Middle frontal gyrus (tissue), 1 donor: ENCODE results near the gene PHACTR1.
A peak's percentile ranks its signal among the peaks of the same experiment; 100 is the strongest.

Experiments used
- DNase-seq: peaks from one replicate; pipeline ENCODE4 v3.0.0-alpha.2; 2015; ENCODE audit warnings: low spot score; ENCODE audit errors: extremely low spot score

The PHACTR1 gene

DNA sequence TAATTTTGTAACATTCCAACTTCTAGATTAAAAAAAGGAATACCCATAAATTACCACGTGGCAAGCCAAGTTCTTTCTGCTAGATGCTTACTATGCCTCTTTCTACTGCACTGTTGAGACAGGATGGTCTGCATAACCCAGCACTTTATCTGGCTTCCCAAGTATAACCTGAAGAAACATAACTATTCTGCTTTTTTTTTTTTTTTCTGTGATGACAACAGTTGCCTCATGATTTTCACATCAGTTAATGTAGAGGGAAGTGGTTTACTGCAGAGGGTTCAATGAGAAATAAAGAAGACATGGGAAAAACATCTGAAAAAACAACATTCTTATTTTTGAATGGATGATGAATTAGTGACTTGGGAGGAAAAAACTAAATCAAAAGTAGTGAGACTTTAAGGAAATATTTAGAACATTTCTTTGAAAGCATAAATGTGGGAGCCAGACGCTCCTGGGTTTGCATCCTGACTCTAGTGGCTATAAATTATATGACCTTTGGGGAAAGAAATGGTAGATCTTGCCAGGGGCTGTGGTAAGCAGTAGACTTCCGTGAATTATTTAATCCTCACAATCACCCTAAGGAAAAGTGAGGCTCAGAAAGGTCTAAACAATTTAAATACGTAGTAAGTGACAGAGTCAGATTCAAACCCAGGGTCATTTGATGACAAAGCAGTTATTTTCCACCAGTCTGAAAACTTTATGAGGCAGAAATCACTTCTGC is 230.7 kb downstream of the PHACTR1 start:
- DNase-seq = no peak

DNA sequence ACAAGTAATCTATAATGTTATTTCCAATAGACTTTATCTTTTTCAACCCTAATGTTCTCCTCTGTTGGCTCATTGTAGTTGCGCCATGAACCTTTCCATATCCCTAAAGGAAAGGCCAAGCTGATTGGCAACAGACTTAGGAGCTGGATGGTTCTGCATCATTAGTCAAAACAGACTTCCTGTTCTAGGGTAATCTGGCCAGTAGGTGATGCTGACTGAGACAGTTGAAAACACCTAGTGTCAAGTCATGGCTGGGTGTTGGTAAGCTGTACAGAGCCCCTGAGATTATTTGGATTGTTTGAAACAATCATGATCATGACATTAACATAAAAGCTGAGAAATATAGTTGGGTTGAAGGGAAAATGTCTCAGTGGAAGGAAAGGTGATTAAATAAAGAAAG is 231.4 kb downstream of the PHACTR1 start:
- DNase-seq = no peak

DNA sequence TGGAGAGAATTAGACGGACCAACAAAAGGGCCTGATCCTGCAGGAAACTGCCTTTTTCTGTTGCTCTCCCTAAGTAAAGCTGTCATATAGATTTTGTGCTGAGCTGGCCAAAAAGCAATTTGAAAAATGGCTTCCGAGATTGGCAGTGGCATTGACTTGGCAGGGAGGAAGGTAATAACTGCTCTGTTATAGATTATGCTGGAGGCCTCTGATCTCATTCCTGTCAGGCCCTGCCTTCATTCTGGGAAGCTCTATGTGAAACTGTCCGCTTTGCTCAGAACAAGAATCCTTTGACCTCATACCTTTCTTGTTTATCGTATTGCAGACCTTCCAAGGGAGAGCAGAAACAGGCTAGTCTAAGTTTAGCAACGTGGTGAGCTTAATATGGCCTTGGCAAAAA is 234.4 kb downstream of the PHACTR1 start:
- no peak for DNase-seq

DNA sequence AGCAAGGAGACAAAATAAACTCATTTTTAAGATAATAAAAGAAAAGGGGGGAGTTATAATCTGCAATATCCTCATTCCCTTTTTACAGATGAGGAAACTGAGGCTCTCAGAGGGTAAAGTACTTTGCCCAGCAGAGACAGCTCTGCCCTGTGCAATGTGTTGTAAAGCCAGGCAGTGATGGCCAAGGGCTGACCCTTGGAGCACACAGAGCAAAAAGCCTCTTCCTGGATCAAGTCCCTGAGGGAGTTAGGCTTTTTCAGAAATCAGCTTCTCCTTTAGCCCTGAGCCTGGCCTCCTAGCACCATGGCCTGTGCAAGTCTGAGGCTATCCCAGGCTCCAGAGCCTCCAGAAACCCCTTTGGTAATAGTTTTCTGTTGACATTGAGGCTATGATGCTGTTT is 234.8 kb downstream of the PHACTR1 start:
- DNase-seq = no peak

DNA sequence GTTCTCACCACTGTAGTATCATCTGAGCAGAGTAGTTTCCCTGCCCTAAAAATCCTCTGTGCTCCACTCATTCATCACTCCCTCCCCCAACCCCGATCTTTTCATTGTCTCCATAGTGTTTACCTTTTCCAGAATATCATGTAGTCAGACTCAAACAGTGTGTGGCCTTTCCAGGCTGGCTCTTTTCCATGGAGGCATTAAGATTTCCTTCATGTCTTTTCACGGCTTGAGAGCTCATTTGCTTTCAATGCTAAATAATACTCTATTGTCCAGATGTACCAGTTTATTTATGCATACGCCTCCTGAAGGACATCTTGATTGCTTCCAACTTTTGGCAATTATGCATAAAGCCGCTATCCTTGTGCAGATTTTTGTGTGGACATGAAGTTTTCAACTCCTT is 235.8 kb downstream of the PHACTR1 start:
- DNase-seq = no peak

DNA sequence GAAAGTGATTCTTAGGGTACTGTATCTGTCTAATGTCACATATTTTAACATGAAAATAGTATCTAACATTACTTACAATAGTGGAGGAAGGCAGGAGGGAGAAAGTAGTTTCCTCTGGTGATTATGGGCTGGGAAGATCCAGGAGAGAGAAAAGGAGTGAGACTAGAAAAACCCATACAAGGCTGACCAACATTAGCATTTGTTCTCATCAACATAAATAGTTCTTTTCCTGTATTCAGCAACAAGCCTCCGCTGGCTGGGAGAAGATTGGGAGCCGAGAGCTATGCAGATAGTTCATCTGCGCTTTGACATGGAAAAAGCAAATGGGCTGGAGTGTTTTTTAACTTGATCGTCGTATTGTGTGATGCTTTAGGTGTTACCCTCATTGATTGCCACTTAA is 239.4 kb downstream of the PHACTR1 start:
- DNase-seq = no peak

DNA sequence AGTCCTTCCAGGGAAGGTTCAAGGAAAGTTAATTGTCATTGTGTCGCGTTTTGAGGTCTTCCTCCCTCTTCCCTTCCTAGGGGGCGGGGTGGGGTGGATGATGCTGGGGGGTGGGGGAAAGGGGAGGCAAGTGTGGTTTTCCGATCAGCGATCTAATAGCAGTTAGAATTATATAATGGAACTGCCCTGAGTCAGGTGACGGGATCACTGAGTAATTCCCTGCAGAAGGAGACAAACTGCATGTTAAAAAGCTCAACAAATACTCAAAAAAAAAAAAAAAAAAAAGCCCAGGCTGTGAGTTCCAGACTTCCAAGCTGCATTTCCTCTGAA is 240.4 kb downstream of the PHACTR1 start:
- no peak for DNase-seq

DNA sequence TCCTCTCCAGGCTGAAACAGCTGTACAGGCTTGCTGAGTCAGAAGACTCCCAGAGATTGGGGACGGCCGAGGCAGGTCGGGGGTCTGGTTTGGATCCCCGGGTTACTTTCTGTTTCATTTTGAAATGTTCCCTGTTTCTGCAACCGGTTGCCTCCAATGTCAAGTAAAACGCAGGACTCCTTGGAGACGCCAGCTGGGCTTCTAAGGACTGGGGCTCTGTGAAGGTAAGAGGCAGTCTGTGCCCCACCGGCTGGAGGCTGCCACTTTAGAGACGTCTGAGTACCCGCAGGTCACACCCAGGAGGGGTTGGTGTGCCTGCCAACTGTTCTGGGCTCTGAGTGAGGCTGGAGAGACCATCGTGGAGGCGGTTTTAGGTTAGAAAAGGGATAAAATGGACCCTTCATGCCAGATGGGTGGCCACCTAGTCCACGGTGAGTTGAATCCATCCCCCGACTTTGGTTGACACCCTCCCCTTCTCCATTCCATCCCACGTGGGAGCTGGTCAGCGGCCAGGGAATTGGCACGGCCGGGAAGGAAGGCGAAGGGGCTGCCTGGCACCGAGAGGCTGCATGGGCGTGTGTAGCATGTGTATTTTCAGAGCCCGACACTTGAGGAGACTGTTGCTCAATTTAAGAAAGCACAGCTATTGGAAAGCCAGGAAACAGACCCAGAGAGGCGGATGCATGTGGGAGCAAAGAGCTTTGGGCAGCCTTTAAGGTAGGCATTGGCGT is 240.9 kb downstream of the PHACTR1 start:
- DNase-seq = peak; percentile 74

DNA sequence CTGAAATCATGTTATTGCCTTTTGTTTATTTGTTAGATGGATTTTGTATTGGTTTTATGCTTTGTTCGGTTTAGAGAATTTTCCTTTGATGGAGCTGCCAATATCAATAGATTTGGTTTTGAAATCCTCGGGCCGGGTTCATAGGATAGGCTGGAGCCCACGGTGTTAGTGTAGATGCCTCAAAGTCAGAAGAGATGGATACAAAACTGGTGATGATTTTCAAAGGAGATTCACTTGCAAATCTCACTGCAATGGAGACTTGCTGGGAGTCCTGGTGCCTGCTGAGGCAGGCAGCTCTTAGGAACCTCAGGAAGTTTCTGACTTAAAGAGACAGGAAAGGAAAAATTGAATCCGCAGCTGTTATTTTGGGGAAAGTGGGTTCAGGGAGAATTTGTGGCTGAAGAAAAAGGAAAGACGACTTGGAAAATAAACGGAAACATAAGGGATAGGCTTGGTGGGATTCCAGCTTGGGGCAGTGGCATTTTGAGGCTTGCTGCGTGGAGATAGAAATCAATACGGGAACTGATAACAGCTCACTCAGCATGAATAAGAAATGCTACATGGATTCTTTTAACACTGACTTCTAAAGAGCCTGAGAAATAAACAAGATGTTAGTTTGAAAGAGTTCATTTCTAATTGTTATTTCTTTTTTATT is 241.6 kb downstream of the PHACTR1 start:
- no peak for DNase-seq

DNA sequence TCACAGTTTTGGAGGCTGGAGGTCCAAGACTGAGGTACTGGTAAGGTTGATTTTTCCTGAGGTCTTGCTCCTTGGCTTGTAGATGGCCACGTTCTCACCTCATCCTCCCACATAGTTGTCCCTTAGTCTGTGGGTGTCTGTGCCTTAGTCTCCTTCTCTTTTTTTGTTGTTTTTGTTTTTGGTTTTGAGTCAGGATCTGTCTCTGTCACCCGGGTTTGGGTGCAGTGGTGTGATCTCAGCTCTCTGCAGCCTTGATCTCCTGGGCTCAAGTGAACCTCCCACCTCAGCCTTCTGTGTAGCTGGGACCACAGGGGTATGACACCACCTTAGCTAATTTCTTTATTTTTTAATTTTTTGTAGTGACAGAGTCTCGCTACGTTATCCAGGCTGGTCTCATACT is 245.2 kb downstream of the PHACTR1 start:
- DNase-seq = no peak

DNA sequence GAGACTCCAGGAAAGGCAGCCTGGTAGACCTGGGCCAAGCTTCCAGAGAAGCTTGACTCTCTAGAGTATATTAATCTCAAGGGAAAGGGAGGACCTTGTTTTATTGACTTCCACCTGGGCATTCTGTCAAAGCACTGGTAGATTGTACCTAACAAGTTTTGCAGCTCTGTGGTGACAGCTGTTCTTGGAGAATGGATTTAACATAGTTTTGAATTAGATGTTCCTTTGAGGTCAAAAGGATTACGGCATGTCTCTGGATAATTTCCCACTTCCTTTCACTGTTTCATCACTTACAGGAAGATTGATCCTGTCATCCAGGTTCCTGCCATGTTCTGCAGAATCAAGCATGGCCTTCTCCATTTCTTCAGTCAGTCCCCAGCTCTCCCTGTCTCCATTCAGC is 246.0 kb downstream of the PHACTR1 start:
- no peak for DNase-seq

DNA sequence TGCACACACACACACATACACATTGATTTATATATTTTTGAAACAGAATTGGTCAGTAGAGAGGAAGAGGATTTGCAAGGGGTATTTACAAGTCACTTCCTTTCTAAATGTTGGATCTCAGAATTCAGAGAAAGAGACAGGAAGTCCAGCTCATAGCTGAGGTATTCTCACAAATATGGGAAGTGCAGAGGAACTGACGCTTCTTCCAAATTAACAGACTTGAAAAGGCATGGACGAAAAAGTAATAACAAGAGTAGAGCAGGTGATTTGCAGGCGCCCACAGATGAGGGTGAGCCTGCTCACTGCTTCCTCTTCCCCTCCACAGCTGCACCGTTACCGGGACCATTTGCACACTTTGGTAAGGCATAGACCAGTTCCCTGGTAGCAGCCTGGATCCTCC is 246.4 kb downstream of the PHACTR1 start:
- no peak for DNase-seq

DNA sequence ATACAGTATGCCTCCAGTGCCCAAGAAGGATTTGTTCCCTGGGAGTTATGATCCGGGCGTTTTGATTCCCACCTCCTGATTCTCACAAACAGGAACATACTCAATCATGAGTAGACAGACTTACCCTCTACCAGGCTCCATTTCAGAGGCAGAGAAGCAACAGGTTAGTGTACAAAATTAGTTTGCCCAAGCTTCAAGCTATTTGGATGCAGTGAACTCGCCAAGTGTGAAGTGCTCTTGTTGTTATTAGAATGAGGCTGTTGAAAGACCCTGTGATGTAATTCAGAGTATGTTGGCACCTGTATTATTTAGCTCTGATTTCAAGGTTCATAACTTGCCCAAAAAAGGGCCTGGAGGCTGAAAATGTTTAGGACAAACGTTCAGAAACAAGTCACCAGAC is 247.0 kb downstream of the PHACTR1 start:
- DNase-seq = no peak

DNA sequence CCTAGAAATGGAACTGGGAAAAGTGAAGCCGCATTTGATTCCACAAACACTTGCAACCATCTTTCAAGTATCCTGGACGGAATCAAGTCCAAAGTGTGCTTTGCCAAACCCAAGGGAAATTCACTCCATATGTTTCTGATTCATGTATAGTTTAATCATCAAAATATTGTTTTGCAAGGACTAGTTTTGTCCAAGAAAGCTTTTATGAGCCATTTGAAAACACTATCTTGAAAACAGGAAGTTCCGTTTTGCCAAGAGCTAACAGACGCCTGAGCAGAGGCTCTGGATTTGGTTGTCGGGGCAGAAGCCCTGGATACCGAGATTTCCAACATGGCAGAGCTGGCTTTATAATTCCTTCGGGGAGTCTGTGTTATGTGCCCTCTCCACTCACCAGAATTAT is 251.1 kb downstream of the PHACTR1 start:
- DNase-seq = no peak

DNA sequence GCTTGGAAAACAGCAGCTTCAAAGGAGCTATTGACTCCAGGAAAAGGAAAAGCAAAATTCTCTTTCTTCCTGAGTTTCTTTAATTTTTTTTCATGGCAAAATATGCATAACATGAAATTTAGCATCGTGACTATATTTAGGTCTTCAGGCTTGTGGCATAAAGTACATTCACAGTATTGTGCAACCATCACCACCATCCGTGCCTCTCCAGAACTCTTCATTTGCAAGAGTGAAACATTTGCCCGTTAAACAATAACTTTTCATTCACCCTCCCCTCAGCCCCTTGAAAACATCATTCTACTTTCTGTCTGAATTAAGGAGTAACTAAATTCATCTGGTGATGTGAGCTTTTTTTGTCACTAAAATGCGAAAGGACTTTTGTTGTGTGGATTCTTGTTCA is 251.7 kb downstream of the PHACTR1 start:
- DNase-seq = no peak

DNA sequence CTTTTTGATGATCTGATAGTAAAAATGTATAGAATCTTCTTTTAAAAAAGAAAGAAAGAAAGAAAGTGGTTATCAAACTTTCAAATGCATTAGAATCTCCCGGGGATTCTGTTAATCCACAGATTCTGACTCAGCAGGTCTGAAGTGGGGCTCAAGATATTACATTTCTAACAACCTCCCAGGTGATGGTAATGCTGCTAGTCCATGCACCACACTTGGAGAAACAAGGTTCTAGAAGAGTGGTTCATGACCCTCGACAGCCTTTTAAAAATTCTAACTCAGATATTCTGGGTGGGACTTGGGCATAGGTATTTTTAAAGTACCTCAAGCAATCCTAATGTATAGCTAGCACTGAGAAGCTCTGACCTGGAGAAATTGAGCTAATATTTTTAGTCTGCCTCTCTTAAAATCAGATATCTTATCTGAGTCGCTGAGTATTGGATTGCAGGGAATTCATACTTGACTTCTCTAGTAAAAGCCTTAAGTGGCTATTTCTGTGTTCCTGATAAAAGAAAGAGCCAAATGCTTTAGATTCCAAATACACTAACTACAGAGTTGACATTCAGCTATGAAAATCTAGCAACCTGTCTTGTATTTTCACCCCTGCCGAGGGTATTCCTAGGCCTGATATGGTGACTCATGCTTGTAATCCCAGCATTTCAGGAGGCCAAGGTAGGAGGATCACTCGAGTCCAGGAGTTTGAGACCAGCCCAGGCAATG is 252.4 kb downstream of the PHACTR1 start:
- no peak for DNase-seq

DNA sequence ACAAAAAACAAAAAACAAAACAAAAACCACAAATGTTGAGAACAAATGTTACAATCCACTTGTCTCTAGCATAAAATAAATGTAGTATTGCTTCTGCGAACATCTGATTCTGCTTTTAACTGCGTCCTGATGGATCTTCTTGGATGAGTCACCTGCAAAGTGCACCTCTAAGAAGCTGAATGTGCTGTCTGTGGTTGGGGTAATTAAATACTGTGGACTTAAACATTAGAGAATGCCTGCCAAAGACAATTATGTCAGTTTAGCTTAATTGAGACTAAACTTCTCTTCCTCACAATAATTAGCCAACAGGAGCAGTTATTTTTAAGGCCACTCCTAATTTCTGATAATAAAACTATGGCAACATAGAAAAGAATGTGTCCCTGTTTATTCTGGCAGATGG is 253.4 kb downstream of the PHACTR1 start:
- no peak for DNase-seq

DNA sequence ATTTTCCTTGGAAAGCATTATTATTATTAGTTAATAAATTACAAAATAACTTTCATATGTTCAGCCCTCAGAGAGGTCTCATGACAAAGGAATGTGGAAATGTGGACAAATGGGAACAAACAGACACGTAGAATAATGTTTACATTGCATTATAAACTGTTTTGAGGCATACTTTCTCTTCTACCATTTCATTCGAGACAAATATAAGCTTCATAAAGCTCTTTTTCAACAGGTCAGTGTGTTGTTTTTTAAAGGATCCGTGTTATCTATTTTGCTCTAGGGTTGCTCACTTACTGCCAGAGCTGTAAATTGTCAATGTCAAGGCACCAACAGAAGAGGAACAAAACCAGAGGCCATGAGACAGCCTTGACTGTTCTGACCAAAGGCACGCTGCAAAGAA is 256.8 kb downstream of the PHACTR1 start:
- DNase-seq = no peak

DNA sequence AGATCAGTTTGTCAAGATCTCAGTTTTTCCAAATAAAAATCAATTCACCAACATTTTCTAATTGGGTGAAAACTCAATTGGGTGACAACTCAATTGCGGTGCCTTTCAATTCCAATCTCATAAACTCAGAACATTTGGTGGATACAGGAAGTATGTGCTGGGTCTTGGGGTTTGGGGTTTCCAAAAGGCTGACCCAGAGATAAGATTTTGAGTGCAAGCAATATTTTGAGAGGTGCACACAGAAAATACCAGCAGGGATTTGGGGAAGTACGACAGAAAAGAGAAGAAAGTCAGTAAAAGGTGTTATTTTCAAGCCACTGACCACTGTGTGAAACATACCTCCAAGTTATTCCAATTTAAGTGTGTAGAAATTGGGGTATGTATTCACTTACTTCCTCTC is 258.0 kb downstream of the PHACTR1 start:
- no peak for DNase-seq

DNA sequence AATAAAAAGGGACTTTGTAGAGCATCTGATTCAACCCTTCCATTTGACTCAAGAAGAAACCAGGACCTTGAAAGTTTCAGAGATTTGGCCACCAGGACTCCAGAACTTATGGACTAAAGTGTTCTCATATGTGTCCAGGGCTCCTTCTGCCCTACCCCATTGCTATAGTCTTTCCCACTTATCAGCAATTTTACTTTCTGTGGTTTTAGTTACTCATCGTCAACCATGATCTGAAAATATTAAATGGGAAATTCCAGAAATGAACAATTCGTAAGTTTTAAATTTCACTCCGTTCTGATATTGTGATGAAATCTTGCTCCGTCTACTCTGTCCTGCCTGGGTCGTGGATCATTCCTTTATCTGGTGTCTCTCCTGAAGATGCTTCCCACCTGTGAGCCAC is 259.8 kb downstream of the PHACTR1 start:
- no peak for DNase-seq

DNA sequence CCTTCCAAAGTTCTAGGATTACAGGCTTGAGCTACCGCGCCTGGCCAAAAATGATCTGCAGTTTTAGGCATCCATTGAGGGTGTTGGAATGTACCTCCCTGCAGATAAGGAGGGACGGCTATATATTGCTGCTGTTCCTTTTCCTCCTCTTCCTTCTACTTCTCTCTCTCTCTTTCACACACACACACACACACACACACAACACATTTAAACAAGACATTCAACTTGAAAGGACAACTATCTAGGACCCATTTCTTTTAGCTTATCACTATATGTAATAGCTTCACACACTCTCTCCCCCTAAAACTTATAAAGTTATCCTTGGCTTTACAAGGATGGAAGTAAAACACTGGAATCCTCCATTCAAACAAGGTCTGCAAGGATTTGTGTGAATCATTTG is 260.6 kb downstream of the PHACTR1 start:
- no peak for DNase-seq

DNA sequence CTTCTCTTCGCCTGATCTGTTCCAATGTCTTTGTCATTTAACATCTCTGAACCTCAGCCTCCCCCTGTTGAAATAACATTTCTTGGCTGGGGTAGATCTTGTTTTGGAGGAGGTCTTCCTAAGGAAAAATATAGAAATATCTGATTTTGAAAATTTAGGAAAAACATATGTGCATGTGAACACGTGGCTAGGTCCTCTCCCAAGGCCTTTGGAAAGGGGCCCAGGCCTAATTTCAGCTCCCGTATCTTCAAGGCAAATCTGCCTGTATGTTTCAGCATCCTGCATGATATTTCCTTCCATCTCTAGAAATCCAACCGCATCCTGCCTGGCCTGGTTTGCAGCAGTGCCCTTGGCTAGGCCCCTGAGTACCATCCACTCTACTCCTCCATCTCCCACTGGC is 261.2 kb downstream of the PHACTR1 start:
- no peak for DNase-seq
